DOHH2 (cell line): ENCODE results near the gene NPDC1.
A peak's percentile ranks its signal among the peaks of the same experiment; 100 is the strongest.

Experiments used
- H3F3A ChIP-seq: fragments of 200-600 bp; sonication (generic), shearing (Covaris generic); 2 replicates; pipeline ENCODE4 v1.6.0; 2016; ENCODE audit warnings: antibody characterized with exemption, mild to moderate bottlenecking; ENCODE audit not compliant: control insufficient read depth, insufficient read depth
- H3K27ac ChIP-seq: fragments of 200-600 bp; sonication (generic); 2 replicates; pipeline ENCODE4 v1.5.1; 2014; ENCODE audit warnings: low read depth, mild to moderate bottlenecking, low read length, moderate library complexity
- H3K27me3 ChIP-seq: fragments of 200-600 bp; sonication (generic); 2 replicates; pipeline ENCODE4 v1.6.1; 2014; ENCODE audit warnings: mild to moderate bottlenecking, low read length, mixed read lengths; ENCODE audit not compliant: control insufficient read depth
- H3K36me3 ChIP-seq: fragments of 200-600 bp; sonication (generic); 2 replicates; pipeline ENCODE4 v1.6.1; 2014; ENCODE audit warnings: mild to moderate bottlenecking, low read length, moderate library complexity, mixed read lengths; ENCODE audit not compliant: control insufficient read depth
- H3K4me1 ChIP-seq: fragments of 200-600 bp; sonication (generic); 2 replicates; pipeline ENCODE4 v1.6.1; 2014; ENCODE audit warnings: mild to moderate bottlenecking, low read length, mixed read lengths; ENCODE audit not compliant: control insufficient read depth
- H3K4me2 ChIP-seq: fragments of 200-600 bp; sonication (generic); 2 replicates; pipeline ENCODE4 v1.6.0; 2014; ENCODE audit warnings: mild to moderate bottlenecking, low read length, moderate library complexity
- H3K4me3 ChIP-seq: fragments of 200-600 bp; sonication (generic); 2 replicates; pipeline ENCODE4 v1.5.1; 2014; ENCODE audit warnings: mild to moderate bottlenecking, low read length, mixed read lengths
- H3K79me2 ChIP-seq: fragments of 200-600 bp; sonication (generic); 2 replicates; pipeline ENCODE4 v1.6.1; 2014; ENCODE audit warnings: mild to moderate bottlenecking, low read length, mixed read lengths; ENCODE audit not compliant: control insufficient read depth
- H3K9me2 ChIP-seq: fragments of 200-600 bp; sonication (generic); replicated peaks from 2 replicates; pipeline ENCODE4 v1.6.1; 2014; ENCODE audit warnings: mild to moderate bottlenecking, low read length, mixed read lengths; ENCODE audit not compliant: control insufficient read depth
- H3K9me3 ChIP-seq: fragments of 200-600 bp; sonication (generic); 2 replicates; pipeline ENCODE4 v1.6.1; 2014; ENCODE audit warnings: antibody characterized with exemption, low read length, mixed read lengths; ENCODE audit not compliant: control insufficient read depth, insufficient read depth
- H4K20me1 ChIP-seq: fragments of 200-600 bp; sonication (generic); 2 replicates; pipeline ENCODE4 v1.6.0; 2014; ENCODE audit warnings: low read depth, mild to moderate bottlenecking, antibody characterized with exemption, low read length, moderate library complexity; ENCODE audit not compliant: control insufficient read depth, insufficient read depth
- EZH2phosphoT487 ChIP-seq: fragments of 200-600 bp; sonication (generic); IDR thresholded peaks from 2 replicates; pipeline ENCODE4 v1.6.1; 2017; ENCODE audit warnings: borderline replicate concordance, mild to moderate bottlenecking, antibody characterized with exemption, low read length, moderate library complexity, mixed read lengths
- TF ChIP-seq, protein P1 (sequence below): fragments of 200-600 bp; sonication (generic); IDR thresholded peaks from one replicate; pipeline ENCODE4 v1.5.1; 2014; ENCODE audit warnings: antibody characterized with exemption, mild to moderate bottlenecking, low read depth, low read length; ENCODE audit not compliant: poor library complexity, severe bottlenecking

The NPDC1 gene

GRCh38 chr9:137050570-137050969, 4.6 kb upstream of the NPDC1 start:
- no peak overlapping the region for H3K27ac ChIP-seq
- peaks cover 52% of the 10 kb centered on the region for H3K27me3 ChIP-seq
- no peaks in the 10 kb centered on the region for H3K36me3 ChIP-seq
- TF ChIP-seq, protein P1, sequence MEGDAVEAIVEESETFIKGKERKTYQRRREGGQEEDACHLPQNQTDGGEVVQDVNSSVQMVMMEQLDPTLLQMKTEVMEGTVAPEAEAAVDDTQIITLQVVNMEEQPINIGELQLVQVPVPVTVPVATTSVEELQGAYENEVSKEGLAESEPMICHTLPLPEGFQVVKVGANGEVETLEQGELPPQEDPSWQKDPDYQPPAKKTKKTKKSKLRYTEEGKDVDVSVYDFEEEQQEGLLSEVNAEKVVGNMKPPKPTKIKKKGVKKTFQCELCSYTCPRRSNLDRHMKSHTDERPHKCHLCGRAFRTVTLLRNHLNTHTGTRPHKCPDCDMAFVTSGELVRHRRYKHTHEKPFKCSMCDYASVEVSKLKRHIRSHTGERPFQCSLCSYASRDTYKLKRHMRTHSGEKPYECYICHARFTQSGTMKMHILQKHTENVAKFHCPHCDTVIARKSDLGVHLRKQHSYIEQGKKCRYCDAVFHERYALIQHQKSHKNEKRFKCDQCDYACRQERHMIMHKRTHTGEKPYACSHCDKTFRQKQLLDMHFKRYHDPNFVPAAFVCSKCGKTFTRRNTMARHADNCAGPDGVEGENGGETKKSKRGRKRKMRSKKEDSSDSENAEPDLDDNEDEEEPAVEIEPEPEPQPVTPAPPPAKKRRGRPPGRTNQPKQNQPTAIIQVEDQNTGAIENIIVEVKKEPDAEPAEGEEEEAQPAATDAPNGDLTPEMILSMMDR: no peak
- TF ChIP-seq EZH2phosphoT487: no peak
- H3K4me3 ChIP-seq: no peak overlapping the region
- no peaks in the 10 kb centered on the region for H3K79me2 ChIP-seq
- no peaks in the 10 kb centered on the region for H3F3A ChIP-seq
- no peaks in the 10 kb centered on the region for H3K9me2 ChIP-seq
- peaks cover 8% of the 10 kb centered on the region for H4K20me1 ChIP-seq
- no peak overlapping the region for H3K4me2 ChIP-seq
- H3K9me3 ChIP-seq: no peaks in the 10 kb centered on the region
- peaks cover 9% of the 10 kb centered on the region for H3K4me1 ChIP-seq

DNA sequence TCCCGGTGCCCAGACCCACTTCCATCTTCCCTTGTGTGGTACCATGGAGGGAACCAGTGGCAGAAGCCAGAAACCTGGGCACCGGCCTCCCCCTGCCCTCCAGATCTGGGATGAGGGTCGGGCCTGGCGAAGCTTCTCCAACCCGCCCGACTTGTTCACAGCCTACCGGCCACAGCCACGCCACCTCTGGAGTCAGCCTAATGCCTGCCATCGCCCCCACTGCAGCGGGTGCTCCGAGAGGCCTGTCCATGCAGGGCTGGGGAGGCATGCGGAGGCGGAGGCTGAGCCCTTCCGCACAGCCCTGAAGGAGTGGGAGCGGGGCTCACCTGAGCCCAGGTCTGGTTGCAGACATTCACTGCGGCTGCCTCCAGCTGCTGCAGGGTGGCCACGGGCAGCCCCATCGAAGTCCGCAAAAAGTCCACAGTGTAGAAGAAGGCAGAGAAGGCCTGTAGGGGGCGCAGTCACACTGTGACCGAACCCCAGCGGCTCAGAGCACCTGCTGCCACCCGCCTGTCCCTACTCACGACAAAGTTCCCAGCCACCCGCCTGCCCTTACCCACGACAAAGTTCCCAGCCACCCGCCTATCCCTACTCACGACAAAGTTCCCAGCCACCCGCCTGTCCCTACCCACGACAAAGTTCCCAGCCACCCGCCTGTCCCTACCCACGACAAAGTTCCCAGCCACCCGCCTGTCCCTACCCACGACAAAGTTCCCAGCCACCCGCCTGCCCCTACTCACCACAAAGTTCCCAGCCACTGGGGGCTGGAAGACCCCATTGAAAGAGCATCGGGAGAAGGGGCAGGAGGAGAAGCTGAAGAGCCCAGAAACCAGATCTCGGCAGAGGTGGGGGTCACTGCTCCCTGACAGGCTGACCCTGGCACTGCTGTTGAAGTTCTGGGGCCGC, 3.8 kb upstream of the NPDC1 start:
- no peak overlapping the region for H3K4me3 ChIP-seq
- peaks cover 56% of the 10 kb centered on the region for H3K27me3 ChIP-seq
- H3F3A ChIP-seq: no peaks in the 10 kb centered on the region
- H3K27ac ChIP-seq: no peak overlapping the region
- no peaks in the 10 kb centered on the region for H3K9me2 ChIP-seq
- no peak for TF ChIP-seq EZH2phosphoT487
- TF ChIP-seq, protein P1: peak; percentile 73
- H3K4me1 ChIP-seq: peaks cover 9% of the 10 kb centered on the region
- no peak overlapping the region for H3K4me2 ChIP-seq
- no peaks in the 10 kb centered on the region for H3K9me3 ChIP-seq
- peaks cover 8% of the 10 kb centered on the region for H4K20me1 ChIP-seq
- no peaks in the 10 kb centered on the region for H3K79me2 ChIP-seq
- H3K36me3 ChIP-seq: no peaks in the 10 kb centered on the region

DNA sequence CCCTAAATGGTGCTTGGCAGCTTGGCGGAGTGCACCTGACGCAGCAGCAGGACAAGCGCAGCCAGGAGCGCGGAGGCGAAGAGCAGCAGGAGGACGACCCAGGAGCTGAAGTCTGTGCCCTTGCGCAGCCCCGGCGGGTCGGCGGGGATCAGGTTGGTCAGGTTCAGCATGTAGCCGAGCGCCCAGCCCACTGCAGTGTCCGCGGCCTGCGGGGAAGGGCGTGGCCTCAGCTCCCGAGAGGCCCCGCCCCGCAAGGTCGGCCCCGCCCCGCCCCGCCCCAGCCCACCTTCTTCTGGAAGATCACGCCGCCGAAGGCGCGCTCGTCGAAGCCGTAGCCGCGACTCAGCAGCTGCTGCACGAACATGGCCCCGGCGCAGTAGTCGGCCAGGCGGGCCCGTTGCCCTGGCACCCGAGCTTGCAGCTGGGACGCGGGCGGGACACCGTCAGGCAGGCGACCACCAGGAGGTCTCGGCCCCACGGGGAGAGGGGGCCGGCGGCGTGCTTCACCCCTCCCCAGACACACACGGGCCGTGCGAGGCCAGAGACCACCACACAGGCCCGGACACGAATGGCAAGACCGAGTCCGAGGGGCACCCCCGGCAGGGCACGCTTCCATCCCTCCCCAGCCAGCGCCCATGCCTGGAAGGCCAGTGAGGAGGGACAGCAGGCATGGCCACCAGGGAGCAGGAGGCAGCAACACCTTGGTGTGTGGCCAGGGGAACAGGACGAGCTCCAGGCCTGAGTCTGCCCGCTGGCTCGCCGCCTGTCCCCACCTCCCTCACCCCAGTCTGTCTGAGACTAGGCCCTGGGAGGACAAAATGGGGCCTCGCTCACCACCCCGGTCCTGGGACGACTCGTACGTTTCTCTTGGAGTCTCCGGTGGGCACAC, 2.9 kb upstream of the NPDC1 start:
- TF ChIP-seq, protein P1: no peak
- TF ChIP-seq EZH2phosphoT487: no peak
- Histone ChIP-seq H3F3A (no peaks in the 10 kb centered on the region), H3K4me1 (peaks cover 9% of the 10 kb centered on the region), H3K27me3 (peaks cover 58% of the 10 kb centered on the region), H3K27ac (no peak overlapping the region), H3K79me2 (no peaks in the 10 kb centered on the region), H3K9me2 (no peaks in the 10 kb centered on the region), H3K4me2 (no peak overlapping the region), H4K20me1 (peaks cover 8% of the 10 kb centered on the region), H3K9me3 (no peaks in the 10 kb centered on the region), H3K4me3 (no peak overlapping the region), H3K36me3 (no peaks in the 10 kb centered on the region)
